Measurements from ENCODE around the gene FAM163B. TPM values are rescaled to one million over a fixed set of nuclear protein-coding genes. Genes with fewer than 3 reads are reported as not detected.

FAM163B gene
- total RNA-seq, 3 donors from 2014 or later (not counting 1 experiment from before 2014, with no cell fraction given): not detected

DNA sequence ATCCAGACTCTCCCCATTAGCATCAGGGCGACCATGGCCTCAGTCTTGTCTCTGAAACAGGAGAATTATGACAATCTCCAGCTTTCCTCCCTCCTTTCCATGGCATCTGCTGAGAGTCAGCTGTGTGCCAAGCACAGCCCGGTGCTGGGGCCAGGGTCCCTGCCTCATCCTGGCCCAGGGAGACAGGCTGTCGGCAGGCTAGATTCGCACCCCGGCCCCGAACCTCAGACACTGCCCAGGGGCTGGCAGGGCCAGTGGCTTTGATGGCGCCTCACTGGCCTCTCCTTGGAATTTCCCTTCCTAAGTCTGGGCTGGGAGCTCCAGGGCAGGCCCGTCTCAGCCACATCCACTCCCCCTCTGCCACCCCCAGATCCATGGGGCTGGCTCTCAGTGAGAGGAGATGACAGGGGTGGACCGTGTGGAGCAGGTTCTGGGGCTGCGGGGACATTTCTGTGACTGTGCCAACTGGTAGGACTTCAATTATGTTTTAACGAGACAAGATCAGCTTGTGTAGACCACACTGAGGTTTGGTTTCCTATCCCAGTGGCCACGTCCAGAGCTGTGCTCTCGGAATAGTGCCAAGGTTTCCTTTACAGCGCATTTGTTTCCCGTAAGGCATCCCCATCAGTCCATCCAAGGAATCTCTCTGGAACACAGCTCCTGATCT is 15.5 kb downstream of the FAM163B start:
- no peak for ATAC-seq
- intact Hi-C loops (cut with micrococcal nuclease): no loop called here

DNA sequence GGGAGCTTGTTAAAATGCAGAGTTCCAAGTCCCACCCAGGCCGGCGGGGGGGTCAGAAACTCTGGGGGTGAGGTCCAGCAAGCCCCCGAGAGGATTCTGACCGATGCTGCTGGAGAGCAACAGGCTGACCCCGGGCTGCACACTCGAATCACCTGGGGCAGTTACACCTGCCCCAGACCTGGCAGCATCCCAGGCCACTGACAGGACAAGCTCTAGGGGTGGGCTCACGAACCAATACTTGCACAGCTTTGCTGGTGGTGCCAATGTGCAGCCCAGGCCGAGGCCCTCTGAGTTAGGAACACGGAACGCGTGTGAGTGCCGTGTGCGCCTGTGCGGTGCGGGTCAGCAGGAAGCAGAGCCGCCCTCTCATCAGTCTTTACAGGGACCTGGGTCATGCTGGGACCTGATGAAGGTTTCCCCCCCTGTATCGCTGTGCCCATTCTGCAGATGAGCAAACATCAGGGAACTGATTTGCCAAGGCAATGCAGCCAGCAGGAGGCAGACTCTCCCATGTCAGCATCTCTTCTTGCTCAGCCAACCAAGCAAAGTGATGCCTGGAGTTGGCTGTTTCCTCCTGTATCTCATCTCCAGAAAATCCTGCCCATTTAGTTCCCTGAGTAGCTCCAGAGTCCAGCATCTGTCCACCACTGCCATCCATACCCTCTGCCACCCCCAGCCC is 16.3 kb downstream of the FAM163B start:
- Histone ChIP-seq H3K4me1 (ENCODE audit: control insufficient read depth, insufficient read depth, low read length) (no peaks in the 10 kb centered on the region), H3K4me3 (ENCODE audit: low read length) (no peak overlapping the region), H3K9me3 (ENCODE audit: control insufficient read depth, insufficient read depth, low read length) (peaks cover 4% of the 10 kb centered on the region), H3K27me3 (ENCODE audit: control insufficient read depth, insufficient read depth, low read length) (no peaks in the 10 kb centered on the region), H3K27ac (ENCODE audit: low read length) (no peak overlapping the region), H3K36me3 (ENCODE audit: control insufficient read depth, insufficient read depth, low read length) (no peaks in the 10 kb centered on the region)
- Mint-ChIP-seq H3K36me3 (peaks cover 10% of the 10 kb centered on the region), H3K9me3 (peaks cover 5 to 8% of the 10 kb centered on the region in 2 donors), H3K27ac (no peak overlapping the region), H3K4me3 (no peak overlapping the region), H3K27me3 (ENCODE audit: low read depth in 2 of 2) (peaks cover 0 to 3% of the 10 kb centered on the region in 2 donors), H3K4me1 (no peaks in the 10 kb centered on the region)
- TF ChIP-seq, protein P1, sequence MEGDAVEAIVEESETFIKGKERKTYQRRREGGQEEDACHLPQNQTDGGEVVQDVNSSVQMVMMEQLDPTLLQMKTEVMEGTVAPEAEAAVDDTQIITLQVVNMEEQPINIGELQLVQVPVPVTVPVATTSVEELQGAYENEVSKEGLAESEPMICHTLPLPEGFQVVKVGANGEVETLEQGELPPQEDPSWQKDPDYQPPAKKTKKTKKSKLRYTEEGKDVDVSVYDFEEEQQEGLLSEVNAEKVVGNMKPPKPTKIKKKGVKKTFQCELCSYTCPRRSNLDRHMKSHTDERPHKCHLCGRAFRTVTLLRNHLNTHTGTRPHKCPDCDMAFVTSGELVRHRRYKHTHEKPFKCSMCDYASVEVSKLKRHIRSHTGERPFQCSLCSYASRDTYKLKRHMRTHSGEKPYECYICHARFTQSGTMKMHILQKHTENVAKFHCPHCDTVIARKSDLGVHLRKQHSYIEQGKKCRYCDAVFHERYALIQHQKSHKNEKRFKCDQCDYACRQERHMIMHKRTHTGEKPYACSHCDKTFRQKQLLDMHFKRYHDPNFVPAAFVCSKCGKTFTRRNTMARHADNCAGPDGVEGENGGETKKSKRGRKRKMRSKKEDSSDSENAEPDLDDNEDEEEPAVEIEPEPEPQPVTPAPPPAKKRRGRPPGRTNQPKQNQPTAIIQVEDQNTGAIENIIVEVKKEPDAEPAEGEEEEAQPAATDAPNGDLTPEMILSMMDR (IDR thresholded peaks at IDR 0.05): no peak
- 83% methylated on average over 17 of the region's 17 CpGs for WGBS (ENCODE audit: insufficient coverage)
- ATAC-seq: no peak
- peak in 1 of 2 donors; percentile 45 for DNase-seq
- intact Hi-C loops (cut with micrococcal nuclease): no loop called here

More for the DNA sequence above, 15.5 kb downstream of the FAM163B start:
- H3K9me3 Mint-ChIP-seq: peaks cover 5 to 8% of the 10 kb centered on the region in 2 donors
- TF ChIP-seq, protein P1 (IDR thresholded peaks at IDR 0.05): no peak
- peaks cover 10% of the 10 kb centered on the region for H3K36me3 Mint-ChIP-seq
- WGBS (ENCODE audit: insufficient coverage): 77% methylated on average over 14 of the region's 15 CpGs
- no peak overlapping the region for H3K27ac Mint-ChIP-seq
- Histone ChIP-seq H3K27me3 (ENCODE audit: control insufficient read depth, insufficient read depth, low read length) (no peaks in the 10 kb centered on the region), H3K4me3 (ENCODE audit: low read length) (no peak overlapping the region), H3K27ac (ENCODE audit: low read length) (no peak overlapping the region), H3K4me1 (ENCODE audit: control insufficient read depth, insufficient read depth, low read length) (no peaks in the 10 kb centered on the region), H3K9me3 (ENCODE audit: control insufficient read depth, insufficient read depth, low read length) (peaks cover 9% of the 10 kb centered on the region), H3K36me3 (ENCODE audit: control insufficient read depth, insufficient read depth, low read length) (no peaks in the 10 kb centered on the region)
- no peak for DNase-seq
- no peak overlapping the region for H3K4me3 Mint-ChIP-seq
- no peaks in the 10 kb centered on the region for H3K4me1 Mint-ChIP-seq
- peaks cover 0 to 3% of the 10 kb centered on the region in 2 donors for H3K27me3 Mint-ChIP-seq (ENCODE audit: low read depth in 2 of 2)

DNA sequence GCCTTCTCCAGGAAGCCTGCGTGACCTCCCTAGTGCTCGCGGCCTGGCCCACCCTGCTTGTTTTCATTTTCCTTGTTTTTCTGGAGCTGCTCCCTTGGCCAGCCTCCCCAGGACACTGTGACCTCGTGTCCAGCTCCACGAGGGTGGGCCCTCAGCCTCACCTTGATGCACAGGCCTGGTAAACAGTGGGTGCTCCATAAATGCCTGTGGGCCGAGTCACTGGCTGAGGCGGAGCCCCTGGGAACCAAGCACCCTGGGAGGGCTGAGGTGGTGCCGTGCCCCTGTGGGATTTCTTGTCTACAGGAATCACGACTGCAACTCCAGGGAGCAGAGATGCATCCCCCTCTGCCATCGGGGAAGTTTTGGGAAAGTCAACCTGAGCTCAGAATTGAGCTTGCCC is 17.2 kb downstream of the FAM163B start:
- H3K36me3 ChIP-seq (ENCODE audit: control insufficient read depth, insufficient read depth, low read length): no peaks in the 10 kb centered on the region
- no peak overlapping the region for H3K4me3 ChIP-seq (ENCODE audit: low read length)
- ATAC-seq: no peak
- H3K27ac ChIP-seq (ENCODE audit: low read length): no peak overlapping the region
- TF ChIP-seq, protein P1 (IDR thresholded peaks at IDR 0.05): no peak
- no peak overlapping the region for H3K27ac Mint-ChIP-seq
- H3K9me3 Mint-ChIP-seq: peaks cover 0 to 2% of the 10 kb centered on the region in 2 donors
- no peaks in the 10 kb centered on the region for H3K9me3 ChIP-seq (ENCODE audit: control insufficient read depth, insufficient read depth, low read length)
- no peak overlapping the region for H3K4me3 Mint-ChIP-seq
- peaks cover 0 to 3% of the 10 kb centered on the region in 2 donors for H3K27me3 Mint-ChIP-seq (ENCODE audit: low read depth in 2 of 2)
- H3K36me3 Mint-ChIP-seq: peaks cover 2% of the 10 kb centered on the region
- intact Hi-C loops (cut with micrococcal nuclease): no loop called here
- no peak for DNase-seq
- H3K4me1 ChIP-seq (ENCODE audit: control insufficient read depth, insufficient read depth, low read length): no peaks in the 10 kb centered on the region
- H3K4me1 Mint-ChIP-seq: no peaks in the 10 kb centered on the region
- H3K27me3 ChIP-seq (ENCODE audit: control insufficient read depth, insufficient read depth, low read length): no peaks in the 10 kb centered on the region
- 77% methylated on average over 10 of the region's 10 CpGs for WGBS (ENCODE audit: insufficient coverage)
